HG02981 (cell line): ENCODE measurements around the gene OR6S1.
"Not testable (repeated sequence)": the region's sequence is repeated elsewhere in the genome, so short reads cannot be mapped to it uniquely, and the experiment has no call there.

Experiments
- ATAC-seq: cut with Tn5 transposase; IDR thresholded peaks from one replicate; pipeline ENCODE4 v1.9.1; 2021; ENCODE audit warnings: mild to moderate bottlenecking, moderate library complexity; ENCODE audit not compliant: unreplicated experiment

Gene OR6S1

DNA sequence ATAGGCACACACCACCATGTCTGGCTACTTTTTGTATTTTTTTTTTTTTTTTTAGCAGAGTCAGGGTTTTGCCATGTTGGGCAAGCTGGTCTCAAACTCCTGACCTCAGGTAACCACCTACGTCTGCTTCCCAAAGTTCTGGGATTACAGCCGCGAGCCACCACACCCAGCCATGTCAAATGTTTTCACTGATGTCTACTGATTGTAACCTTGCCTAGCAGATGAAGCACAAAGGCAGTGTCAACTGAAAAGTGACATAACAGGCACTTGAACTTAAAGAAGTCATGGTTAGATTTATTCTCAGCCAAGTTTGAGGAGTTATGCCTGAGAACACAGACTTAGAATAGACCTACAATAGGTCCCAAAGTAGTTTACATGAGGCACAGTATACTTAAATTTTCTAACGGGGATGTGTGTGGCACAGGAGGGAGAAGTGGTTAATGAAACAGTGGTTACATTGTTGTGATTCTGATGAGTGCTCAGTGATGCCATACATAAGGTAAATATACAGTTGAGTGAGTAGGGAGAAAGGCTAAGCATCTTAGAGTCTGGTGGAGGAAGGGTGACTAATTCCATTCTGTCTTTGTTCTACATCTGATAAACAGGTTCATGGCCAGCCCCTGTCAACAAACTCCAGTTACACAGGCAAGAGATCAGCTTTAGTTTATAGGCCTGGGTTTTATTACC is 30.2 kb upstream of the OR6S1 start:
- no peak for ATAC-seq

DNA sequence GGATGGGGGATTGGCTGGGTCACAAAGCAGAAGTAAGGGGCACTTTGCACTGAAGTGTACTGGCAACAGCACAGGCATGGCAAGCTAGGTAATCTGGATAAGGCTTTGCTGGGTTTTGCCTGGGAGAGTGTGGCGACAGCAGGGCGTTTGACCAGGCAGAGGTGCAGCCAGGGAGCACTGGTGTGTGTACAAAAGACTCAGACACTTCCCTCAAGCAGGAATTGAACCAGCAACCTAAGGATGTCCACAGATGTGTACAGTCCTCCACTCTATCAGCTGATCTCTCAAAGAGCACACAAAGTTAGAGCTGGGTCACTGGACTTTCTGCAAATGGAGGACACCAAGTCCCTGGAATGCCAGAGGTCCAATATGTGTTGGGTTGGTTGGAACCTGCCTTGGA is 27.5 kb upstream of the OR6S1 start:
- ATAC-seq, result no peak

DNA sequence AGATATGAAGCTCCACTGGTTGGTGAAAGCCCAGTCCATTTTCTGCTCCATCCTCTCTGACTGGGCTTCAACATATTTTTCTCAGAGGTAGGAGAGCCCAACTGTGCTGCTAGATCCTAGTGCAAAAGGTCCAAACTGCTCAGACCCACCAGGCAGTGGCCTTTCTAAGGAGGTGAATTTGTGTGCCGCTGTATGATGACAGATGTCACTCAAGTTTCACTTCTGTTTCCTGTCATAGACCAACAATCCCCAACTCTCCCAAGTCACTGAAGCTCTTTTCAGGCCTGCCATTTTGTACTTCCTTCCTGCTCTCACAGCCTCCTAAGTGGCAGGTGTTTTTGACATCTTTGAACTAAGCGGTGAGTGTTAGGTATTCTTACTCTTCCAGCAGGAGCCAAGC is 26.5 kb upstream of the OR6S1 start:
- ATAC-seq, result peak; percentile 76

DNA sequence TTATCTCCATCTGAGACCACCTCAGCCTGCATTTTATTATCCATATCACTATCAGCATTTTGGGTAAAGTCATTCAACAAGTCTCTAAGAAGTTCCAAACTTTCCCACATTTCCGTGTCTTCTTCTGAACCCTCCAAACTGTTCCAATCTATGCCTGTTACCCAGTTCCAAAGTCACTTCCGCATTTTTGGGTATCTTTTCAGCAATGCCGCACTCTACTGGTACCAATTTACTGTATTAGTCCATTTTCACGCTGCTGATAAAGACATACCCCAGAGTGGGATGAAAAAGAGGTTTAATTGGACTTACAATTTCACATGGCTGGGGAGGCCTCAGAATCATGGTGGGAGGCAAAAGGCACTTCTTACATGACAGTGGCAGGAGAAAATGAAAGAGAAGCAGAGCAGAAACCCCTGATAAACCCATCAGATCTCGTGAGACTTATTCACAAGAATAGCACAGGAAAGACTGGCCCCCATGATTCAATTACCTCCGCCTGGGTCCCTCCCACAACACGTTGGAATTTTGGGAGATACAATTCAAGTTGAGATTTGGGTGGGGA is 25.0 kb upstream of the OR6S1 start:
- not testable (repeated sequence) for ATAC-seq

DNA sequence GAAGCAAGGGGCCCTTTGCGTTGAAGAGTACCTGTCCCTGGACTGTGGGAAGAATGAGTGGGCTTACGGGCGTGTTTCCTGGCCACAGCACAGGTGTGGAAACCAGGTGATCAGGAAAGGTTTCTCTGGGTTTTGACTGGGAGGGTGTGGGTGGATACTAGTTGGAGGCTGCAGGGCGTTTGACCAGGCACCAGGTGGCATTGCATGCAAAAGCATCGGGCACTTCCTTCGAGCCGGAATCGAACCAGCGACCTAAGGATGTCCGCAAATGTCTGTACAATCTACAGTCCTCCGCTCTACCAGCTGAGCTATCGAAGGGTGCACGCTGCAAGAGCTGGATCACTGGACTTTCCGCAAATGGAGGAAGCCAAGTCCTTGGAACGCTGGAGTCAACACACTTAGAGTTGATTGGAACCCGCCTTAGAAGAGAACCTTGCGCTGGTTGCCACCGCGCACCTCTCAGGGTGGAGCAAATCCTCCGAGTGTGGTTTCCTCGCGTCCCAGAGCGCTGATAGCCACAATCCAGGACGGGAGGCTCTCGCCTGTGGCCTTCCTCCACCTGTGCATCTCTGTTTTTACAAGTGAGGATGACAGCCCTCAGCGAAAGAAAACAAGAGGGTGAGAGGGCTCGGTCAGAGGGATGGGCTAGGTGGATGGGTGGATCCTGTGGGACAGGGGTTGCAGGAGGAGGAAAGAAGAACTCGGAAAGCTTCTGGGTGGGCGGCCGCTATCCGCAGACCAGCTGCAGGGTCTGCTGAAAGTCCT is 21.7 kb upstream of the OR6S1 start:
- ATAC-seq, result peak; percentile 60

DNA sequence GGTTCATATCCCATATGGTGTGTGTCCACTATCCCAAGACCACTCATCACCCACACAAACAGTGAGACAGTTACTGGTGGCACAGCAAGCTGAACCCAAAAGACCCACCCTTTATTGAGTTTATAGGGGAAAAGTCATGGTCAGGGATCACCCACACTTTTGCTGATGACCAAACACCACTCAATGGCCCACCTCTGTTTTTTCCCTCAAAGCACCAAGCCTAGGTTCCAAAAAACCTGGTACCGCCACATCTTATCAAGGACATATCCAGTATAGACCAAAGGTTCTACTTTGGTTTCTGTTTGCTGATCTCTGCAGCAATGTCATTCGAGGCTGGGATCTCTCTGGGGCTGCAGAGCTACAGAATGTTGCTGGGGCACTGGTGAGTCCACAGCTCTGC is 19.7 kb upstream of the OR6S1 start:
- ATAC-seq, result no peak

DNA sequence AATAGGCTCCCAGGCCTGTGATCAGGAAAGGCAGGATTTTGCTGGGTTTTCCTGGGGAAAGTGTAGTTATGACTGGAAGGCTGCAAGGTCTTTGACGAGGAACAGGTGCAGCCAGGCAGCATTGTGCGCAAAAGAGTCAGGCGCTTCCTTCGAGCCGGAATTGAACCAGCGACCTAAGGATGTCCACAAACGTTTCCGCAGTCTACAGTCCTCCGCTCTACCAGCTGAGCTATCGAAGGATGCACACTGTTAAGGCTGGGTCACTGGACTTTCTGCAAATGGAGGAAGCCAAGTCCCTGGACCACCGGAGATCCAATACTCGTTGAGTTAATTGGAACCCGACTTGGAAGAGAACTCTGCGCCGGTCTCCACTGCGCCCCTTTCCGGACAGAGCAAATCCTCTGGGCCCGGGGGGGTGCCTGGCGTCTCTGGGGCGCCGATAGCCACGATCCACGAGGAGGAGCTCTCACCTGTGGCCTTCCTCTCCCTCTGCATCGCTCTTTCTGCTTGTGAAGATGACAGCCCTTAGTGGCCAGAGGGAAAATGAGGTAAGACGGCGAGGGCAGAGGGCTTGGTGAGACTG is 18.4 kb upstream of the OR6S1 start:
- no peak for ATAC-seq

DNA sequence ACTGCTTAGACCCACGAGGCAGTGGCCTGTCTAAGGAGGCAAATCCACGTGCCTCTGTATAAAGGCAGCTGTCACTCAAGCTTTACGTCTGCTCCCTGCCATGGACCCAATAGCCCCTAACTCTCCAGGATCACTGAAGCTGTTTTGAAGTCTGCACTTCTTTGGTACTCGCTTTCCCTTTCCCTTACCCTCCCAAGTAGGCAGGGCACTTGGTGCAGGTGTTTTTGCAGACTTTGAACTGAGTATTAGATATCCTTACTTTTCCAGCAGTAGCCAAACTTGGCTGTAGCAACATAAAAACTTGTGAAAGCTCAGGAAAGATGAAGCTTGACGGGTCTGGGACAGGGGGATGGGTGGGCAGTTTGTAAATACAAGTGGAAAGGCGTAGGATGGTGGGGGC is 17.8 kb upstream of the OR6S1 start:
- no peak for ATAC-seq

DNA sequence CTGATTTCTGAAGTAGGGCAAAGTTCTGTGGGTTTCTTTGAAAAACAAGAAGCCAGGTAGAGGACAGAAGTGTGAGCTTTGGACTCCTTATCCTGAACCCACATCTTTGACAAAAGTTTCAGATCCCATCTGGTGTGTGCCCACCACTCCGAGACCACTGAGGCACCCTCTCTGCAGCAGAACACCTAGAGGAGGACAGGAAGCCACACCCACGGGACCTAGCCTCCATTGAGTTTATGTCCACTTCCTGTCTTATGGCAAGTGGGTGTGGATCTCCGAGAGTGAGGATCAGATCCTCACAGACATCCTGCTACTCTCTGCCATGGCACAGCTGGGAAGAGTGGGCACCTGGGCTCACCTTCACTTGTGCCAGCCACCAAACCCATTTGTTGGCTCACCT is 16.8 kb upstream of the OR6S1 start:
- no peak for ATAC-seq

DNA sequence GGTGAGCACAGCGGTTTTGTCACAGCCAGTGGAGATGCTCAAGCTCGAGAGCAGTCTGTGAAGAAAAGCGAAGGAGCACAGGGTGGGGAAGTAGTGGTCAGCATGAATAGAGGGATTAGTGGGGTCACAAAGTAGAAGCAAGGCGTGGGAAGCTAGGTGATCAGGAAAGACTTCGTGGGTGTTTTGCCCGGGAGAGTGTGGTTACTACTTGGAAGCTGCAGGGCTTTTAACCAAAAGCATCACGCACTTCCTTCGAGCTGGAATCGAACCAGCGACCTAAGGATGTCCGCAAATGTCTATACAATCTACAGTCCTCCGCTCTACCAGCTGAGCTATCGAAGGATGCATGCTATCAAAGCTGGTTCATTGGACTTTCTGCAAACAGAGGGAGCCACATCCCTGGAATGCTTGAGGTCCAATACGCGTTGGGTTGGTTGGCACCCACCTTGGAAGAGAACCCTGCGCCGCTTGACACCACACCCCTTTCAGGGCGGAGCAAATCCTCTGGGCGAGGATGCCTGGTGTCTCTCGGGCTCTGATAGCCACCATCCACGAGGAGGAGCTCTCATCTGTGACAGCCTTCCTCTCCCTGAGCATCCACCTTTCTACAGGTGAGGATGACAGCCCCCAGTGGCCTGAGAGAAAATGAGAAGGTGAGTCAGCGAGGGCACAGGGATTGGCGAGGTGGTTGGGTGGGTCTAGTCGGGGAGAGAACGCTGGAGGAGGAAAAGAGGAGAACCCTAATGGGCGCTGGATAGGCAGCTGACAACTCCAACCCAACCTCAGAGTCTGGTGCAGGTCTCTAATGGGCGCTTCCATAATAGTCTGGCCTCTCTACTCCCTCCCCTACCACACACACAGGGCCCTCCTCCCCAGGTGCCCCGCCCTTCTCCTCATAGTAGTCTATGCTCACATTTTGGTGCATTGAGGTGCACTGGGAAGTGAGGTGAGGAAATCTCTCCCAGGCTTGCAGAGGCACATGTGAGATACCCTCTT is 16.0 kb upstream of the OR6S1 start:
- ATAC-seq, result no peak

DNA sequence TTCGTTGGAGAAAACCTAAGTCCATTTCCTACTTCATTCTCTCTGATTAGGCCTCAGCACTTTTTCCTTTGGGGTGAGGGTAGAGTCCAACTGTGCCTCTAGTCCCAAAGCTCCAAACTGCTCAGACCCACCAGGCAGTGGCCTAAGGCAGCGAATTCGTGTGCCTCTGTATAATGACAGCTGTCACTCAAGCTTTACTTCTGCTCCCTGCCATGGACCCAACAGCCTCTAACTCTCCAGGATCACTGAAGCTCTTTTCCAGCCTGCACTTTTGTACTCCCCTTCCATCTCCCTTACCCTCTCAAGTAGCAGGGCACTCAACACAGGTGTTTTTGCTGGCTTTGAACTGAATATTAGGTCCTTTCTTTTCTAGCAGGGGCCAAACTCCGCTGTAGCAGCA is 14.8 kb upstream of the OR6S1 start:
- ATAC-seq, result no peak

DNA sequence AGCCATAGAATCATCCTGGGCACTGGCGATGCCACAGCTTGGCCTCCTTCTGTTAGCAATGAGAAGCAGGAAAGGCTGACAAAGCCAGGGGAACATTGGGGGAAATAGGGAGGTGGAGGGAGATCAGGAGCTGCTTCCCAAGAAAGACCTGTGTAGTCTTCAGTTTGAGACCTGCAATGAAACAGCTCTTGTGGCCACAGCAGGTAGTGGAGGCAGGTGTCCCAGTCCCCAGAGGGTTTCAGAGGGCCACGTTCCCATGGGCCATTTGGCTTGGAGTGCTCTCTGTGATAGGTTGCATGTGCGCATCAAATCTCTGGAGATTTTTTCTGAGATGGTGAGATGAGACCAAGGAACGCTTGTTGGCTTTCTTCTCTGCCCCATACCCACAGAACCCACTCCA is 14.4 kb upstream of the OR6S1 start:
- ATAC-seq, result no peak

DNA sequence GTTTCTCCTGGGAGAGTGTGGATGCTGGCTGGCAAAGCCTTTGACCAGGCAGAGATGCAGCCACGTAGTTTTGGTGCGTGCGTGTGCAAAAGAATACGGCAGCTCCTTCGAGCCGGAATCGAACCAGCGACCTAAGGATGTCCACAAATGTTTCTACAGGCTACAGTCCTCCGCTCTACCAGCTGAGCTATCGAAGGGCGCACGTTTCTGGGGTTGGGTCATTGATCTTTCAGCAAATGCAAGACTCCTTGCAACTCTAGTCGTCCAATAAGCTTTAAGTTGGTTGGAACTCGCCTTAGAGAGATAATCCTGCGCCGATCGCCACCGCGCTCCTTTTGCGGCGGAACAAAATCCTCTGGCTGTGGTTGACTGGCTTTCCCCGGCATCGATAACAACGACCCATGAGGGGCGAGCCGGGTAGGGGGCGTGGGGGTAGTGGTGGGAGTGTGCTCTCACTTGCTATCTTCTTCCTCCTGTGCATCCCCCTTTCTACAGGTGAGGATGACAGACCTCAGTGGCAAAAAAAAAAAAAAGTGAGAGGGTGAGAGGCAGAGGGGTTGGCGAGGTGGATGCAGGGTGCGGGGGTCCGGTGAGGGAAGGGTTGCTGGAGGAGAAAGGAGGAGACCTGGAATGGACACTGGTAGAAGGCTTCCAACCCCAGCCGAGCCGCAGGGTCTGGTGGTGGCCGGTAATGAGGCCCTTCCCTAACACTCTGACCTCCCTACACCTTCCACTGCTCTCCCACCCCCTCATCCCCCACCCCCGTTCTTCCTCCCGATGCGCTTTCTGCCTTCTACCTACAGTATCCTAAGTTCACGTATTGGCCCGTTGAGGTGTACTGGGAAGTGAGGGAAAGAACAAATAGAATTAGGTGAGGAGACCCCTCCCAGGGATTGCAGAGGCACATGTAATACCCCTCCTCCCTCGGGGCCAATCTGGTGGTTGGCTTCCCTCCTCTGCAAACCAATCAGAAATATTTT is 11.8 kb upstream of the OR6S1 start:
- ATAC-seq, result no peak

DNA sequence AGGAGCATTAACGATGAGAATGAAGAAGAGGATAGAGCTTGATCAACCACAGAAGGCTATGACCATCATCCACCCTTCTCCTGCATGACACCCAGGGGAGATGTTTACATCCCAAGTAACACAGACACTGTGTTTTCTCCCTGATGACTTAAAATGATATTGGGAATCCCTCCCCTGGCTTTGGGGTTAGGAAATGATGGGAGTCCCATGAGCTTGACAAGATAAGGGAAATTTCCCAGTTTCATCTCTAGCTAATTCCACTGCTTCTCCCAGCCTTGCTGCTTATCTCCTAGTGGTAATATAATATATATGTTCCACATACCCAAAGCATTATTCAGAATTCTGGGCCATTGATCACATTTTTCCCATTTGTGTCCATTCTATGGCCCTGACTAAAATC is 4.0 kb upstream of the OR6S1 start:
- ATAC-seq, result no peak

DNA sequence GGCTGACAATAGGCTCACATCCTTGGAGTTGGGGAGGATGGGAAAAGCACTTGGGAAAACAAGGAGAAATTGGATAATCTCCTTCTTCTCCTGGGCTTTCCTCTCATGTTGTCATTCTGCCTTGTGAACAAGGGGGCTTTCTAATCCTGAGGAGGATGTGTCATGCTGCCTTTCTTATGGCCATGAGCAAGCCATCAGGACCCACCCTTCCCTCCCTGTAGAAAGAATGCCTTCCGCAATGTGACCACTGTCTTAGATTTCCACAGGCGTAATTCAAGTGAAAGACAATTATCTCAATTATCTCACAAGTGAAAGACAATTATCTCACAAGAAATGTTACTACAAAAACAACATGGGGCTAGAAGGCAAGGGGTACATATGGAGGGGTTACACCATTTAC is 3.0 kb upstream of the OR6S1 start:
- no peak for ATAC-seq

DNA sequence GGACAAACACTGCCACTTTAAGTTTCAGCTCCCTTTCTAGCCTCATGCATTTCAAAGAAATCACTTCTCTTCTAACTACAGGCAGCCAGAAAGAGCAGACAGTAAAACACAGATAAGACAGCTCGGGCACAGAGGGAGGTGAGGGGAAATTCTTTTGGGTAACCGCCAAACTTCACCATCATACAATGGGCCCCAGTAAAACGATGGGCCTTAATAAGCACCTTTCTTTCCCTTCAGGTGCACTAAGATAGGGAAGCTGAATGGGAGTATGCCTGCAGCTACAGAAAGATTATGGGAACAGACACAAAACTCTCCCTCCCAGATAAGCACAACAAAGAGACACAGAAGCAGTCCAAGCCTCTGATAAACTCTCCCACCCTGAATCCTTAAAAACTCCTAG is 1.3 kb upstream of the OR6S1 start:
- not testable (repeated sequence) for ATAC-seq

DNA sequence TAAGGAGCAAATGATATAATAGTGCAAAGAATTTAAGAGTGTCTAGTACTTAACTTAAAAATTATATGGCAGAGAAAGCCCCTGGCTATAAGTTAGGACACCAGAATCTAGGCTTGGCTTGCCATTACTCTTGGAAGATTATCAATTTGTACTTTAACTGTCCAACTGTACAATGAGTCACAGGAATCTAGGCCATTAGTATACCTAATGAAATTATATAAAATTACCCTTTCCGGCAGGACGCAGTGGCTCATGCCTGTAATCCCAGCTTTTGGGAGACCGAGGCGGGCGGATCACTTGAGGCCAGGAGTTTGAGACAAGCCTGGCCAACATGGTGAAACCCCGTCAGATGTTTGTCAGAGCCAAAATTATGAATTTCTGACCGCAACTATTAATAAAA is 691 bp upstream of the OR6S1 start:
- no peak for ATAC-seq

DNA sequence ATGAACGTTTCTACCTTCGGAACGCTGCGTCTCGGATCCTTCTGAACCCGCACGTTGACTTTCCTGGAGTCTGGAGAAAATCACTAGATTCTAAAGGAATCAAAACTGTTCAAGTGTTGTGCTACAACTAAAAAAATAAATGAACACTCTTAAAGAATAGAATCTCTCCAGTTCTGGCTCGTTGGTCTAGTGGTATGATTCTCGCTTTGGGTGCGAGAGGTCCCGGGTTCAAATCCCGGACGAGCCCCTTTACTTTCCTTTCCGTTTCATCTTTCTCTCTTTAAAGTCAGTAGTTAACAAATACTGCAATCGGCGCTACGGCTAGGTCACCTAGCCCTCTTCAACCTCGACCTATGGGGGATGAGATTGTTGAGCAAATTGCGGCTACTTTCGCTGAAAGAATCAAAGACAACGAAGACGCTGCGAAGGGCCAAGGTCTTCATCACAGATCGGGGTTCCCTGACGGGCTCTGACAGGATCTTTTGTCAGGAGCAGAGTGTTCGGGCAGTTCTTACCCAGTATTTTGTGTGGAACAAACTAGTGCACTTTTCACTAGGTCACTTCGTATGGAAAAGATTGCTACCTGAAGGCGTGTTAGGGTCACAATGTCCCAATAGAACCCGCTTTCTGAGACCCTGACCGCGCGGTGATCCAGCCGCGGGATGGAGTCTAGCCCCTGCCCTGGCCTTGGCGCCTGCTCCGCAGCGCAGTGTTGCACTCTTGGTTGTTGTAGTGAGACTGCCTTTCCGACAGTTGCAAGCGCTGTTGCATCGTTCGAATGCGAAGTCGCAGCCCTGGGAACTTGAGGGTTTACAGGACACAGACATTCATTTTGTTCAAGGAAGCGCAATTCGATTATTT is 8.4 kb downstream of the OR6S1 start:
- ATAC-seq, result peak; percentile 79

DNA sequence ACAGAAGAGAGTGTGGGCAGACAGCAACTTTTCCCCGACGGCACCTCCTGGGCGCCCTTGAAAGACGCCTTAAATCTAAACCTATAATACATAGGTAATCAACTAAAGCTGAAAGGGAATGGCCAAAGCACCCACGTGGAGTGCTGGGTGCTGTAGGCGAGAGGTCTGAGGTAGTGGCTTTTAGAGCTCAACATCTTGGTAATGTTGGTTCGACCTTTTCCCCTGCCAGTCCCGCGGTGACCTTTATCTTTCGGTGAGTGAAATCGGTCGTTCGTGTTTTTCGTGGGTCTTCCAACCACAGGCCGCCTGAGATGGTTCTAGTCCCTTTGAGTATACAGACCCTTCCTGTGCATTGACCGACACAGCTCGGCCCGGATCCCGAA is 9.1 kb downstream of the OR6S1 start:
- ATAC-seq, result peak; percentile 19
